WTC11 (cell line): Measurements from ENCODE around the gene TOMM40. TPM values are rescaled to one million over a fixed set of nuclear protein-coding genes. Genes with fewer than 3 reads are reported as not detected.

Experiments
- ATAC-seq: fragments of 200-7000 bp; cut with Tn5 transposase; 2 replicates; pipeline ENCODE4 v1.10.0; 2021; ENCODE audit warnings: mild to moderate bottlenecking, moderate library complexity
- CTCF ChIA-PET: fragments of 300-600 bp; sonication (Branson Sonifier 250); formaldehyde crosslinking; loops from one replicate; lab custom pipeline; 2021; ENCODE audit warnings: antibody characterized with exemption; lab: Charles Lee
- POLR2A ChIA-PET: fragments of 350-600 bp; sonication (Branson Sonifier 250); formaldehyde crosslinking; loops from one replicate; lab custom pipeline; 2021; ENCODE audit warnings: antibody characterized with exemption; lab: Charles Lee
- DNase-seq: peaks from one replicate; pipeline ENCODE4 v3.0.0; 2021; ENCODE audit warnings: low spot score
- H3K27ac Mint-ChIP-seq: 2 replicates; pipeline ENCODE4 v1.8.0; 2021; ENCODE audit warnings: mixed read lengths
- H3K27me3 Mint-ChIP-seq: 2 replicates; pipeline ENCODE4 v1.8.0; 2021; ENCODE audit warnings: low read depth, mild to moderate bottlenecking, moderate library complexity, mixed read lengths
- H3K36me3 Mint-ChIP-seq: 2 replicates; pipeline ENCODE4 v1.8.0; 2021; ENCODE audit warnings: mixed read lengths
- H3K4me1 Mint-ChIP-seq: 2 replicates; pipeline ENCODE4 v1.8.0; 2022; ENCODE audit warnings: mixed read lengths
- H3K4me3 Mint-ChIP-seq: 2 replicates; pipeline ENCODE4 v1.8.0; 2021; ENCODE audit warnings: mild to moderate bottlenecking, moderate library complexity, mixed read lengths
- H3K9me3 Mint-ChIP-seq: 2 replicates; pipeline ENCODE4 v1.8.0; 2021; ENCODE audit warnings: mixed read lengths
- AR ChIP-seq: fragments of 250-450 bp; sonication (Bioruptor Pico); IDR thresholded peaks from 2 replicates; pipeline ENCODE4 v1.9.0; 2021; ENCODE audit warnings: mild to moderate bottlenecking
- ATF3 ChIP-seq: sonication (generic); formaldehyde crosslinking; conservative IDR thresholded peaks from 2 replicates; pipeline ENCODE4 v1.8.1; 2022; ENCODE audit warnings: mild to moderate bottlenecking, missing genetic modification reagents
- FOXJ3 ChIP-seq: sonication (generic); formaldehyde crosslinking; IDR thresholded peaks from 2 replicates; pipeline ENCODE4 v1.9.0; 2021; ENCODE audit warnings: missing genetic modification reagents, mild to moderate bottlenecking, borderline replicate concordance
- FOXP1 ChIP-seq: sonication (generic); formaldehyde crosslinking; IDR thresholded peaks from 2 replicates; pipeline ENCODE4 v1.8.0; 2022; ENCODE audit warnings: missing genetic modification reagents, mild to moderate bottlenecking, moderate library complexity, borderline replicate concordance
- FOXP4 ChIP-seq: sonication (generic); formaldehyde crosslinking; IDR thresholded peaks from 2 replicates; pipeline ENCODE4 v1.8.0; 2022; ENCODE audit warnings: mild to moderate bottlenecking, missing genetic modification reagents
- JUN ChIP-seq: sonication (generic); formaldehyde crosslinking; IDR thresholded peaks from 2 replicates; pipeline ENCODE4 v1.8.0; 2023; ENCODE audit warnings: mild to moderate bottlenecking, missing genetic modification reagents
- MLX ChIP-seq: sonication (generic); formaldehyde crosslinking; IDR thresholded peaks from 2 replicates; pipeline ENCODE4 v1.8.1; 2023; ENCODE audit warnings: mild to moderate bottlenecking, missing genetic modification reagents, moderate library complexity
- NFE2L1 ChIP-seq: sonication (generic); formaldehyde crosslinking; IDR thresholded peaks from 2 replicates; pipeline ENCODE4 v1.8.1; 2023; ENCODE audit warnings: missing genetic modification reagents
- NFYB ChIP-seq: sonication (generic); formaldehyde crosslinking; conservative IDR thresholded peaks from 2 replicates; pipeline ENCODE4 v1.8.0; 2022; ENCODE audit warnings: low read depth, missing genetic modification reagents
- RELA ChIP-seq: sonication (generic); formaldehyde crosslinking; IDR thresholded peaks from 2 replicates; pipeline ENCODE4 v1.8.1; 2022; ENCODE audit warnings: missing genetic modification reagents, mild to moderate bottlenecking, borderline replicate concordance
- RORB ChIP-seq: fragments of 250-450 bp; sonication (Bioruptor Pico); IDR thresholded peaks from 2 replicates; pipeline ENCODE4 v1.9.0; 2021; ENCODE audit warnings: mild to moderate bottlenecking
- SMAD3 ChIP-seq: sonication (generic); formaldehyde crosslinking; IDR thresholded peaks from 2 replicates; pipeline ENCODE4 v1.8.0; 2022; ENCODE audit warnings: missing genetic modification reagents, mild to moderate bottlenecking, borderline replicate concordance
- TCF7 ChIP-seq: sonication (generic); formaldehyde crosslinking; IDR thresholded peaks from 2 replicates; pipeline ENCODE4 v1.8.0; 2022; ENCODE audit warnings: mild to moderate bottlenecking, low read depth, missing genetic modification reagents, moderate library complexity
- ZNF138 ChIP-seq: sonication (generic); formaldehyde crosslinking; conservative IDR thresholded peaks from 2 replicates; pipeline ENCODE4 v1.8.1; 2022; ENCODE audit warnings: mild to moderate bottlenecking, moderate library complexity, missing genetic modification reagents
- ZNF232 ChIP-seq: sonication (generic); formaldehyde crosslinking; IDR thresholded peaks from 2 replicates; pipeline ENCODE4 v1.8.0; 2022; ENCODE audit warnings: mild to moderate bottlenecking, missing genetic modification reagents
- ZNF263 ChIP-seq: sonication (generic); formaldehyde crosslinking; IDR thresholded peaks from 2 replicates; pipeline ENCODE4 v1.8.1; 2022; ENCODE audit warnings: low read depth, mild to moderate bottlenecking, moderate library complexity, missing genetic modification reagents
- ZNF317 ChIP-seq: sonication (generic); formaldehyde crosslinking; IDR thresholded peaks from 2 replicates; pipeline ENCODE4 v1.8.1; 2023; ENCODE audit warnings: low read depth, mild to moderate bottlenecking, moderate library complexity, missing genetic modification reagents, borderline replicate concordance
- ZNF532 ChIP-seq: fragments of 250-450 bp; sonication (Bioruptor Pico); IDR thresholded peaks from 2 replicates; pipeline ENCODE4 v1.9.0; 2021; ENCODE audit warnings: mild to moderate bottlenecking, borderline replicate concordance
- total RNA-seq: library from RNA; stranded (reverse); gene quantifications from 3 replicates; pipeline ENCODE4 v1.2.3, GENCODE V29; 2021

Gene TOMM40
- total RNA-seq, 1 experiment from 2014 or later, result 221 TPM

- Mint-ChIP-seq H3K9me3 (peaks cover 12% of the 10 kb centered on the region), H3K27me3 (no peaks in the 10 kb centered on the region), H3K4me3 (no peak overlapping the region), H3K4me1 (no peaks in the 10 kb centered on the region), H3K36me3 (peaks cover 64% of the 10 kb centered on the region), H3K27ac (no peak overlapping the region)
- TF ChIP-seq FOXP1 (CRISPR knock-in tag), result no peak
- TF ChIP-seq FOXJ3 (CRISPR knock-in tag), result no peak
- no peak for TF ChIP-seq NFE2L1 (CRISPR knock-in tag)
- TF ChIP-seq ZNF232, result no peak
- TF ChIP-seq MLX (CRISPR knock-in tag), result no peak
- no peak for TF ChIP-seq RORB (CRISPR knock-in tag)
- no peak for TF ChIP-seq AR (CRISPR knock-in tag)
- TF ChIP-seq SMAD3 (CRISPR knock-in tag), result no peak
- no peak for TF ChIP-seq TCF7
- no peak for TF ChIP-seq ZNF138
- no peak for TF ChIP-seq NFYB (CRISPR knock-in tag)
- TF ChIP-seq JUN (CRISPR knock-in tag), result no peak
- no peak for TF ChIP-seq ZNF263 (CRISPR knock-in tag)
- TF ChIP-seq RELA, result no peak
- no peak for TF ChIP-seq ZNF317 (CRISPR knock-in tag)
- TF ChIP-seq ATF3 (CRISPR knock-in tag), result no peak
- no peak for TF ChIP-seq FOXP4 (CRISPR knock-in tag)
- no peak for TF ChIP-seq ZNF532 (CRISPR knock-in tag)
- DNase-seq (no peak), ATAC-seq (no peak)
- ChIA-PET POLR2A (no interaction called here), CTCF (interaction anchor here (0.6 kb wide), 1 partner anchor 175 kb away, joined by 3 read pairs; no protein-coding TSS in a partner anchor)
Observed at GRCh38 chr19:44863990-44864389, 27.1 kb upstream of the TOMM40 start.
